Measurements from ENCODE around the gene MAD1L1.

DNA sequence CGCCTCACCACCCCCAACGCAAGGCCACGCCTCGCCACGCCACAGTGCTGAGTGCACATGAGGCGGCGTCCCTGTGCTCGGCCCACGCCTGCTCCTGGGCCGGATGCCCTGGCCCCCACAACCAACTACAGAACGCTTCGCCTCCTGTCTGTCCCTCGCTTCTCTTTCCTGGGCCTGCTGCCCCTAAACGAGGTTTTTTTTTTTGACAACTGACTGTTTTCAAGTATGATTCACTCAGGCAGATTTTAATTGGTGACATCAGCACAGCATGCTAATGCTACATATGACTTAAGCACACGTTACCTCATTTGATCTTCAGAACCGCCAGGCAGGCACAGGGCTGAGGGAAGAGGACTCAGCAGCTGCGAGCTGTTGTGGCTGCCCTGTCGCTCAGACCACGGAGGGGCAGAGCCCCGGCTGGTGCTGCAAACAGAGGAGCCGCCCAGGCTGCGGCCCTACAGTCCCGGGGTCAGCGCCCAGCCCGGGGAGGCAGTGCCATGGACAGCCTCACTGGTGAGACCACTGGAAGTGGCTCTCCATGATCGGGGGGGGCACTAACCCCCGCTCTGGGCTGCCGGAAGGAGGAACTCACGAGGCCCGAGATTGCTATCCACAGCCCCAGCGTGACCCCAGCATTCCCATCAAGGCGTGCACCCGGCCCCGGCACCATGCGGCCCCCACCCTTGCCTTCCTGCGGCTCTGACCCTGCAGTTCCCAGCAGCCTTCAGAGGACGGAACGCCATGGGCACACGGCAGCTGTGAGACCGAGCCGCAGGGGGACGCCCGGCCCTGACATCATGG is 212.8 kb downstream of the MAD1L1 start:
- no peak for TF ChIP-seq EZH2 (IDR thresholded peaks at IDR 0.05; ENCODE audit: borderline replicate concordance, low read depth, low read length, severe bottlenecking)
- TF ChIP-seq, protein P1, sequence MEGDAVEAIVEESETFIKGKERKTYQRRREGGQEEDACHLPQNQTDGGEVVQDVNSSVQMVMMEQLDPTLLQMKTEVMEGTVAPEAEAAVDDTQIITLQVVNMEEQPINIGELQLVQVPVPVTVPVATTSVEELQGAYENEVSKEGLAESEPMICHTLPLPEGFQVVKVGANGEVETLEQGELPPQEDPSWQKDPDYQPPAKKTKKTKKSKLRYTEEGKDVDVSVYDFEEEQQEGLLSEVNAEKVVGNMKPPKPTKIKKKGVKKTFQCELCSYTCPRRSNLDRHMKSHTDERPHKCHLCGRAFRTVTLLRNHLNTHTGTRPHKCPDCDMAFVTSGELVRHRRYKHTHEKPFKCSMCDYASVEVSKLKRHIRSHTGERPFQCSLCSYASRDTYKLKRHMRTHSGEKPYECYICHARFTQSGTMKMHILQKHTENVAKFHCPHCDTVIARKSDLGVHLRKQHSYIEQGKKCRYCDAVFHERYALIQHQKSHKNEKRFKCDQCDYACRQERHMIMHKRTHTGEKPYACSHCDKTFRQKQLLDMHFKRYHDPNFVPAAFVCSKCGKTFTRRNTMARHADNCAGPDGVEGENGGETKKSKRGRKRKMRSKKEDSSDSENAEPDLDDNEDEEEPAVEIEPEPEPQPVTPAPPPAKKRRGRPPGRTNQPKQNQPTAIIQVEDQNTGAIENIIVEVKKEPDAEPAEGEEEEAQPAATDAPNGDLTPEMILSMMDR (IDR thresholded peaks at IDR 0.05; ENCODE audit: borderline replicate concordance, extremely low read depth, low read length, poor library complexity, severe bottlenecking): no peak

Data from DND-41 (cell line).